ENCODE measurements around the gene SEMA6C.
"Not testable (repeated sequence)": the region's sequence is repeated elsewhere in the genome, so short reads cannot be mapped to it uniquely, and the experiment has no call there.

SEMA6C gene

GRCh38 chr1:151130987-151131586 lies 15.3 kb downstream of the SEMA6C start:
- FAIRE-seq (no peak), DNase-seq (ENCODE audit: insufficient read length, low spot score) (no peak)

- DNase-seq (ENCODE audit: insufficient read length, low spot score) (no peak), FAIRE-seq (no peak)
These were observed 17.6 kb downstream of the SEMA6C start for GRCh38 chr1:151128800-151129199.

GRCh38 chr1:151124763-151125403 lies 21.5 kb downstream of the SEMA6C start:
- DNase-seq (ENCODE audit: insufficient read length, low spot score) (no peak), FAIRE-seq (no peak)

- DNase-seq (ENCODE audit: insufficient read length, low spot score) (no peak), FAIRE-seq (no peak)
These were observed 32.6 kb downstream of the SEMA6C start for GRCh38 chr1:151113877-151114276.

GRCh38 chr1:151108331-151108730 lies 38.1 kb downstream of the SEMA6C start:
- no peak for DNase-seq (ENCODE audit: insufficient read length, low spot score)
- no peak for FAIRE-seq

GRCh38 chr1:151106894-151107293 lies 39.5 kb downstream of the SEMA6C start:
- DNase-seq (ENCODE audit: insufficient read length, low spot score): peak; percentile 45
- FAIRE-seq: no peak

GRCh38 chr1:151104630-151105029 lies 41.8 kb downstream of the SEMA6C start:
- DNase-seq (ENCODE audit: insufficient read length, low spot score): no peak
- FAIRE-seq: no peak

- FAIRE-seq (no peak), DNase-seq (ENCODE audit: insufficient read length, low spot score) (no peak)
These were observed 48.3 kb downstream of the SEMA6C start for GRCh38 chr1:151098126-151098525.

- FAIRE-seq; DNase-seq (ENCODE audit: insufficient read length, low spot score): not testable (repeated sequence)
These were observed 49.0 kb downstream of the SEMA6C start for GRCh38 chr1:151097426-151097825.

- no peak for FAIRE-seq
These were observed 60.4 kb downstream of the SEMA6C start for GRCh38 chr1:151085953-151086559.

More at GRCh38 chr1:151085953-151086559, 60.4 kb downstream of the SEMA6C start:
- DNase-seq (ENCODE audit: insufficient read length, low spot score): no peak

Data from HTR-8/SVneo (cell line).